22Rv1 (cell line): ENCODE results near the gene FAM216B.
A peak's percentile ranks its signal among the peaks of the same experiment; 100 is the strongest.
"Not testable (repeated sequence)": the region's sequence is repeated elsewhere in the genome, so short reads cannot be mapped to it uniquely, and the experiment has no call there.

Source experiments
- CTCF ChIP-seq: fragments of 450-650 bp; IDR thresholded peaks from 2 replicates; pipeline ENCODE4 v1.5.1; 2017; ENCODE audit warnings: mild to moderate bottlenecking
- ZFX ChIP-seq: fragments of 450-650 bp; IDR thresholded peaks from 2 replicates; pipeline ENCODE4 v1.6.1; 2017; ENCODE audit warnings: antibody characterized with exemption, borderline replicate concordance

GRCh38 chr13:42776558-42776957 lies 4.8 kb upstream of the FAM216B start:
- TF ChIP-seq CTCF: peak; percentile 15; the same call in 1 of the 2 replicates
- TF ChIP-seq ZFX: not testable (repeated sequence)
